ENCODE measurements around the gene WDR72. TPM values are rescaled to one million over a fixed set of nuclear protein-coding genes. Genes with fewer than 3 reads are reported as not detected.
"Not testable (repeated sequence)": the region's sequence is repeated elsewhere in the genome, so short reads cannot be mapped to it uniquely, and the experiment has no call there.

The WDR72 gene
- total RNA-seq, 1 donor from 2014 or later, result 1.1 TPM

DNA sequence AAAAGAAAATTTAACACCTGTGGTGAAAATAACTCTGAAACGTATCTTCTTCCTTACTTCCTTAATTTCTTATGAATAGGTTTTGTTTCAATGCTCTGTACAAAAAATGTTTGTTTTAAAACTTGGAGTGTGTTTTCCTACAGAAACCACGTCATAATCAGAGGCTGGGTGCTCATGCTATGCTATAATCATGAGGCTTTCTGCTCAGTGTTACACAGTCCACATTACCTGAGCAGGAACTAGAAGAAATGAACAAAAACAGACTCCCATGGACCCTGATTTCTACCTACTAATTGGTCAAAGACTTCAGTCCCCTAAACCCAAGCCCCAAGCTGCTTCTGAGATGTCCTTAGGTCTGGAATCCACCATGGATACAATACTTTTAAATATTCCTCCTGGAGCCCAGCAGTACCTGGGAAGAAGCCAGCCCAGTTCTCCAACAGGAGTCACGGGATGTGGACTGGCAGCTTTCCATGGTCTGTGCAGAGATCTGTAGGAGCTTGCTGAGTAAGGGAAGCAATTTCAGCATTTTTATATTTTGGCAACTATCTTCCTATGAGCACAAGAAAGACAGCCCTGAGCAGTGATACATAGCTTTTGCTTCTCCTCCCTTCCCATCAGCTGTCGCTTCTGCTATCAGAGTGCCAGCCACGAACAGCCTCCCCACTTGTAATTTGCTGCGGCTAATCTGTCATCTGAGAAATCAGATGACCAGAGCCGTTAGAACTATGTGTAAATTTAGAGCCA is 65.6 kb downstream of the WDR72 start:
- H3K9me3 Mint-ChIP-seq (ENCODE audit: unreplicated experiment), result no peaks in the 10 kb centered on the region

DNA sequence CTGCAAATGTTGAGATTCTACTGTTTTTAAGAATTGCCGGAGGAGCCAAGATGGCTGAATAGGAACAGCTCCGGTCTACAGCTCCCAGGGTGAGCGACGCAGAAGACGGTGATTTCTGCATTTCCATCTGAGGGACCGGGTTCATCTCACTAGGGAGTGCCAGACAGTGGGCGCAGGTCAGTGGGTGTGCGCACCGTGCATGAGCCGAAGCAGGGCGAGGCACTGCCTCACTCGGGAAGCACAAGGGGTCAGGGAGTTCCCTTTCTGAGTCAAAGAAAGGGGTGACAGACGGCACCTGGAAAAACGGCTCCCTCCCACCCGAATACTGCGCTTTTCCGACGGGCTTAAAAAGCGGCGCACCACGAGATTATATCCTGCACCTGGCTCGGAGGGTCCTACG is 75.3 kb downstream of the WDR72 start:
- H3K9me3 Mint-ChIP-seq (ENCODE audit: unreplicated experiment); H3K4me3 Mint-ChIP-seq (ENCODE audit: unreplicated experiment); H3K27me3 Mint-ChIP-seq (ENCODE audit: unreplicated experiment); H3K36me3 Mint-ChIP-seq (ENCODE audit: unreplicated experiment); H3K27ac Mint-ChIP-seq (ENCODE audit: unreplicated experiment); DNase-seq: not testable (repeated sequence)
- H3K4me1 Mint-ChIP-seq (ENCODE audit: low read depth, unreplicated experiment), result peaks cover 15% of the 10 kb centered on the region

More for the DNA sequence above, 65.6 kb downstream of the WDR72 start:
- Mint-ChIP-seq H3K27ac (ENCODE audit: unreplicated experiment) (no peak overlapping the region), H3K4me1 (ENCODE audit: low read depth, unreplicated experiment) (no peaks in the 10 kb centered on the region), H3K4me3 (ENCODE audit: unreplicated experiment) (no peak overlapping the region), H3K36me3 (ENCODE audit: unreplicated experiment) (no peaks in the 10 kb centered on the region), H3K27me3 (ENCODE audit: unreplicated experiment) (no peaks in the 10 kb centered on the region)
- no peak for DNase-seq
- TF ChIP-seq, protein P1, sequence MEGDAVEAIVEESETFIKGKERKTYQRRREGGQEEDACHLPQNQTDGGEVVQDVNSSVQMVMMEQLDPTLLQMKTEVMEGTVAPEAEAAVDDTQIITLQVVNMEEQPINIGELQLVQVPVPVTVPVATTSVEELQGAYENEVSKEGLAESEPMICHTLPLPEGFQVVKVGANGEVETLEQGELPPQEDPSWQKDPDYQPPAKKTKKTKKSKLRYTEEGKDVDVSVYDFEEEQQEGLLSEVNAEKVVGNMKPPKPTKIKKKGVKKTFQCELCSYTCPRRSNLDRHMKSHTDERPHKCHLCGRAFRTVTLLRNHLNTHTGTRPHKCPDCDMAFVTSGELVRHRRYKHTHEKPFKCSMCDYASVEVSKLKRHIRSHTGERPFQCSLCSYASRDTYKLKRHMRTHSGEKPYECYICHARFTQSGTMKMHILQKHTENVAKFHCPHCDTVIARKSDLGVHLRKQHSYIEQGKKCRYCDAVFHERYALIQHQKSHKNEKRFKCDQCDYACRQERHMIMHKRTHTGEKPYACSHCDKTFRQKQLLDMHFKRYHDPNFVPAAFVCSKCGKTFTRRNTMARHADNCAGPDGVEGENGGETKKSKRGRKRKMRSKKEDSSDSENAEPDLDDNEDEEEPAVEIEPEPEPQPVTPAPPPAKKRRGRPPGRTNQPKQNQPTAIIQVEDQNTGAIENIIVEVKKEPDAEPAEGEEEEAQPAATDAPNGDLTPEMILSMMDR (IDR thresholded peaks at IDR 0.05; ENCODE audit: partially characterized antibody, unreplicated experiment), result no peak

DNA sequence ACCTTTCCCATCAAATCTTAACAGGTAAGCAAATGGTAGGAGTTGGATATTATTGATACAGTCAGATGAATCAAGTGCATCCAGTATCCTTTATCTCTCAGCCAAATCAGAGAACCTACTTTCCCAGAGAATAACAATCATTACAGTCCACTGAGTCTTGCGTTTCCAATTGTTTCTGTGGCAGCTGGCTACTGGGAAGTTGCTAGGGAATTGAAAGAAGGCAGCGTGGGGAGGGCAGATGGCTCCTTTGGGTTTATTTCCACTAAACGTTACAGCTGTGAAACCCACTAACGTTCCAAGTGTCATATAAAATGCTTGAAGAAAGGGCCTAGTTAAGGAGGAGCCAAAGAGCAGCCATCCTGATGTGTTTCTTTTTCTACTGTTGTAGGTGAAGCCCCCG is 78.4 kb downstream of the WDR72 start:
- Mint-ChIP-seq H3K9me3 (ENCODE audit: unreplicated experiment) (no peaks in the 10 kb centered on the region), H3K36me3 (ENCODE audit: unreplicated experiment) (no peaks in the 10 kb centered on the region), H3K27me3 (ENCODE audit: unreplicated experiment) (no peaks in the 10 kb centered on the region), H3K4me3 (ENCODE audit: unreplicated experiment) (no peak overlapping the region), H3K27ac (ENCODE audit: unreplicated experiment) (peak overlapping the region; percentile 83), H3K4me1 (ENCODE audit: low read depth, unreplicated experiment) (peaks cover 15% of the 10 kb centered on the region)
- DNase-seq, result no peak
- TF ChIP-seq, protein P1 (IDR thresholded peaks at IDR 0.05; ENCODE audit: partially characterized antibody, unreplicated experiment), result no peak

DNA sequence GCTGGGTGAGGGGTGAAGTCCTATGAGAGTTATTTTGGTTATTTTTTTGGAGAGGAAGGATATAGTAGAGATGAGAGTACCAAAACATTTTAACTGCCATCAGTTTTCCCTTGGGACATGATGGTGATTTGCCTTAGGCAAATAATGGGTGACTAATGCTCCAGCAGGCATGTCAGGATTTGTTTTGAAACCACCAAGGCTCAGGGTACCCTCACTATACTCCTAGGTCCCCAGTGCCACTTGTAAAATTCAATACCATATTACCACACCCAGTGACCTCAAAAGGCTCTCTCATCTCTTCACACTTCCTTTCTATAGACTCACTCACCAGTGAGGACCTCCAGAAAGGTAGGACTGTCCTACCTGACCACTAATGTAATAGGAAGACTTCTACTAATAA is 83.6 kb downstream of the WDR72 start:
- Mint-ChIP-seq H3K9me3 (ENCODE audit: unreplicated experiment) (no peaks in the 10 kb centered on the region), H3K36me3 (ENCODE audit: unreplicated experiment) (no peaks in the 10 kb centered on the region), H3K27ac (ENCODE audit: unreplicated experiment) (no peak overlapping the region), H3K4me3 (ENCODE audit: unreplicated experiment) (no peak overlapping the region), H3K27me3 (ENCODE audit: unreplicated experiment) (no peaks in the 10 kb centered on the region), H3K4me1 (ENCODE audit: low read depth, unreplicated experiment) (peaks cover 9% of the 10 kb centered on the region)
- DNase-seq, result no peak
- TF ChIP-seq, protein P1 (IDR thresholded peaks at IDR 0.05; ENCODE audit: partially characterized antibody, unreplicated experiment), result no peak

DNA sequence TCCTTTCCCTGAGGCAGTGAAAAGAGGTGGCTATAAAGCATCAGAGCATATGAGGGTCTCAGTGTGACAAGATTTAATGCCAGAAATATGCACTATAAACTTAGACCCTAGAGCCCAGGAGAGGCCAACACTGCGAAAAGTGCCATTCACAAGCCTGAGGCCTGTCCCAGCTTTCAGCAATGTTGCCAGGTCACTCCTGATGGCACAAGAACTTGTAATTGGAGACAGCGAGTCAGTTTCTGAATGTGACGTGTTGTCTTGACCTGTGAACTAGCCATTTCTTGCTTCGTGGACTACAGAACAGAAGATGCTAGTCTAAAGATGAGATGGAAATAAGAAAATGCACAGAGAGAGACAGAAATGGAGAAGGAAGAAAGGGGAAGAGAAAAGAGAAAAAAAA is 87.9 kb downstream of the WDR72 start:
- Mint-ChIP-seq H3K27me3 (ENCODE audit: unreplicated experiment) (no peaks in the 10 kb centered on the region), H3K4me1 (ENCODE audit: low read depth, unreplicated experiment) (peaks cover 2% of the 10 kb centered on the region), H3K4me3 (ENCODE audit: unreplicated experiment) (no peak overlapping the region), H3K9me3 (ENCODE audit: unreplicated experiment) (no peaks in the 10 kb centered on the region), H3K36me3 (ENCODE audit: unreplicated experiment) (no peaks in the 10 kb centered on the region), H3K27ac (ENCODE audit: unreplicated experiment) (no peak overlapping the region)
- TF ChIP-seq, protein P1 (IDR thresholded peaks at IDR 0.05; ENCODE audit: partially characterized antibody, unreplicated experiment), result no peak
- DNase-seq, result no peak
